Glutamatergic neuron (in vitro differentiated cells): ENCODE measurements around the gene TMEM250. TPM values are rescaled to one million over a fixed set of nuclear protein-coding genes. Genes with fewer than 3 reads are reported as not detected.

Source experiments
- DNase-seq: peaks from one replicate; pipeline ENCODE4 v3.0.0; 2022
- H3K27ac Mint-ChIP-seq: one replicate; pipeline ENCODE4 v1.8.0; 2020; ENCODE audit warnings: mild to moderate bottlenecking, mixed read lengths, inconsistent platforms; ENCODE audit not compliant: unreplicated experiment
- H3K27me3 Mint-ChIP-seq: one replicate; pipeline ENCODE4 v1.8.0; 2020; ENCODE audit warnings: mild to moderate bottlenecking, moderate library complexity, mixed read lengths, inconsistent platforms; ENCODE audit not compliant: unreplicated experiment
- H3K36me3 Mint-ChIP-seq: one replicate; pipeline ENCODE4 v1.8.0; 2020; ENCODE audit warnings: mild to moderate bottlenecking, mixed read lengths, inconsistent platforms; ENCODE audit not compliant: unreplicated experiment
- H3K4me1 Mint-ChIP-seq: one replicate; pipeline ENCODE4 v1.8.0; 2020; ENCODE audit warnings: mild to moderate bottlenecking, low read depth, mixed read lengths, inconsistent platforms; ENCODE audit not compliant: unreplicated experiment
- H3K4me3 Mint-ChIP-seq: one replicate; pipeline ENCODE4 v1.8.0; 2020; ENCODE audit warnings: mild to moderate bottlenecking, mixed read lengths, inconsistent platforms; ENCODE audit not compliant: unreplicated experiment
- H3K9me3 Mint-ChIP-seq: one replicate; pipeline ENCODE4 v1.8.0; 2020; ENCODE audit warnings: mild to moderate bottlenecking, moderate library complexity, mixed read lengths, inconsistent platforms; ENCODE audit not compliant: unreplicated experiment
- CTCF ChIP-seq: fragments of 200-600 bp; sonication (generic); IDR thresholded peaks from one replicate; pipeline ENCODE4 v1.5.0; 2021; ENCODE audit not compliant: partially characterized antibody, unreplicated experiment
- total RNA-seq: library from RNA; stranded (reverse); fragmentation: NEBNext Ultra II Directional; extraction: Animal tissue kit (Norgen Biotek cat#: 25700); gene quantifications from one replicate; pipeline ENCODE4 v1.2.1, GENCODE V29; 2021; ENCODE audit not compliant: unreplicated experiment

TMEM250 gene
- total RNA-seq, 1 donor from 2014 or later: 16.0 TPM

GRCh38 chr9:136111910-136112309 lies 6.8 kb downstream of the TMEM250 start:
- H3K4me1 Mint-ChIP-seq: peaks cover 7% of the 10 kb centered on the region
- no peaks in the 10 kb centered on the region for H3K36me3 Mint-ChIP-seq
- H3K27ac Mint-ChIP-seq: no peak overlapping the region
- H3K9me3 Mint-ChIP-seq: no peaks in the 10 kb centered on the region
- H3K27me3 Mint-ChIP-seq: peaks cover 4% of the 10 kb centered on the region
- TF ChIP-seq CTCF: no peak
- no peak overlapping the region for H3K4me3 Mint-ChIP-seq
- DNase-seq: no peak

GRCh38 chr9:136111190-136111589 lies 7.5 kb downstream of the TMEM250 start:
- Mint-ChIP-seq H3K4me3 (no peak overlapping the region), H3K4me1 (peaks cover 8% of the 10 kb centered on the region), H3K9me3 (no peaks in the 10 kb centered on the region), H3K27ac (no peak overlapping the region), H3K36me3 (no peaks in the 10 kb centered on the region), H3K27me3 (peaks cover 4% of the 10 kb centered on the region)
- no peak for TF ChIP-seq CTCF
- DNase-seq: no peak

GRCh38 chr9:136110082-136111061 lies 8.3 kb downstream of the TMEM250 start:
- Mint-ChIP-seq H3K4me1 (peaks cover 14% of the 10 kb centered on the region), H3K9me3 (no peaks in the 10 kb centered on the region), H3K27ac (no peak overlapping the region), H3K27me3 (peaks cover 4% of the 10 kb centered on the region), H3K36me3 (no peaks in the 10 kb centered on the region), H3K4me3 (no peak overlapping the region)
- no peak for DNase-seq
- TF ChIP-seq CTCF: no peak

GRCh38 chr9:136109351-136110081 lies 9.2 kb downstream of the TMEM250 start:
- Mint-ChIP-seq H3K4me3 (no peak overlapping the region), H3K27ac (no peak overlapping the region), H3K36me3 (no peaks in the 10 kb centered on the region), H3K27me3 (peaks cover 4% of the 10 kb centered on the region), H3K4me1 (peaks cover 19% of the 10 kb centered on the region), H3K9me3 (no peaks in the 10 kb centered on the region)
- no peak for TF ChIP-seq CTCF
- peak; percentile 74 for DNase-seq
